SK-N-SH treated with all-trans-retinoic acid at 6 μM for 48 hours (cell line): ENCODE measurements around the gene LRGUK.

Experiments
- ARNTL ChIP-seq: fragments of 450-650 bp; formaldehyde crosslinking; IDR thresholded peaks from 2 replicates; pipeline ENCODE4 v1.5.0; 2020; ENCODE audit warnings: low read depth, mild to moderate bottlenecking, moderate library complexity, borderline replicate concordance
- PPARA ChIP-seq: fragments of 250-450 bp; sonication (Bioruptor Pico); IDR thresholded peaks from 2 replicates; pipeline ENCODE4 v1.5.0; 2020; ENCODE audit warnings: mild to moderate bottlenecking, borderline replicate concordance
- SNAI2 ChIP-seq: fragments of 250-450 bp; sonication (Bioruptor Pico); IDR thresholded peaks from 2 replicates; pipeline ENCODE4 v1.5.0; 2020; ENCODE audit warnings: mild to moderate bottlenecking, moderate library complexity
- TCF4 ChIP-seq: fragments of 250-450 bp; sonication (Bioruptor Pico); IDR thresholded peaks from 2 replicates; pipeline ENCODE4 v1.8.0; 2021; ENCODE audit warnings: mild to moderate bottlenecking, moderate library complexity, borderline replicate concordance
- TOX ChIP-seq: fragments of 250-450 bp; sonication (Bioruptor Pico); IDR thresholded peaks from 2 replicates; pipeline ENCODE4 v1.8.0; 2021; ENCODE audit warnings: mild to moderate bottlenecking, moderate library complexity, borderline replicate concordance
- ZNF8 ChIP-seq: fragments of 450-650 bp; formaldehyde crosslinking; IDR thresholded peaks from 2 replicates; pipeline ENCODE4 v1.5.0; 2020; ENCODE audit warnings: mild to moderate bottlenecking, moderate library complexity
- TF ChIP-seq, protein P1 (sequence below): fragments of 250-450 bp; sonication (Bioruptor Pico); IDR thresholded peaks from 2 replicates; pipeline ENCODE4 v1.8.0; 2020; ENCODE audit warnings: mild to moderate bottlenecking, moderate library complexity, borderline replicate concordance
- TF ChIP-seq, protein P2 (sequence below): fragments of 250-450 bp; sonication (Bioruptor Pico); IDR thresholded peaks from 2 replicates; pipeline ENCODE4 v1.5.0; 2020; ENCODE audit warnings: mild to moderate bottlenecking, moderate library complexity

DNA sequence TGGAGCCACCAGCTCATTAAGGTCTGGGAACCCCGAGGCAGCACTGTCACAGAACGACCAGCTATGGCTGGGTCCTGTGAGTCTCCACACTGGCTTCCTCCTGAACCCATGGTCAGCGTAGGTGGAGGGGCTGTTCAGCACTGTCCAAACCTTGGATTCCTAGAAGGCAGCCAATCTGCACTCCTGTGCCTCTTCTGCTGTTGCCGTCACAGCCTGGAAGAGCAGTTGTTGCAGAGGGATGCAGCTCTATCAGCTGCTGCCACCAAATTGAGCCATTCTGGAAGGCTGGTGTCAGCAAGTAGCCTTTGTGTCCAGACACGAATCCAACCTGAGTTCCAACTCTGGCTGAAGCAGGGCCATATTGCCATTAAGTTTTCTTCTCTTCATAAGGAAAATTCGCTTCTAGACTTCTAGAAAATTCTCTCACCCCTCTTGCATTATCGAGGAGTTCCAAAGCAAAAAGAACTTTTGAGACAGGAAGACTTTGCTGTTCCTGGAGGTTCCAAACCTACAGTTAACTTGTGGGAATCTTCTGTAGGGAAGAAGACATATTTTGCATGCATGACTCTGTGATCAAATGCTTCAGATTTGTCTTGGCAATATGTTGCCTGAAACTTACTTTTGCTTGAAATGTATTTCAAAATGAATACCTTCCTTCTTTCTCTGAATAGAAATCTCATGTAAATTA lies 84.0 kb downstream of the LRGUK start:
- TF ChIP-seq SNAI2 (no peak), TOX (no peak), ZNF8 (CRISPR knock-in tag) (no peak), ARNTL (no peak), PPARA (CRISPR knock-in tag) (no peak), TCF4 (CRISPR knock-in tag) (no peak)
- TF ChIP-seq, protein P1, sequence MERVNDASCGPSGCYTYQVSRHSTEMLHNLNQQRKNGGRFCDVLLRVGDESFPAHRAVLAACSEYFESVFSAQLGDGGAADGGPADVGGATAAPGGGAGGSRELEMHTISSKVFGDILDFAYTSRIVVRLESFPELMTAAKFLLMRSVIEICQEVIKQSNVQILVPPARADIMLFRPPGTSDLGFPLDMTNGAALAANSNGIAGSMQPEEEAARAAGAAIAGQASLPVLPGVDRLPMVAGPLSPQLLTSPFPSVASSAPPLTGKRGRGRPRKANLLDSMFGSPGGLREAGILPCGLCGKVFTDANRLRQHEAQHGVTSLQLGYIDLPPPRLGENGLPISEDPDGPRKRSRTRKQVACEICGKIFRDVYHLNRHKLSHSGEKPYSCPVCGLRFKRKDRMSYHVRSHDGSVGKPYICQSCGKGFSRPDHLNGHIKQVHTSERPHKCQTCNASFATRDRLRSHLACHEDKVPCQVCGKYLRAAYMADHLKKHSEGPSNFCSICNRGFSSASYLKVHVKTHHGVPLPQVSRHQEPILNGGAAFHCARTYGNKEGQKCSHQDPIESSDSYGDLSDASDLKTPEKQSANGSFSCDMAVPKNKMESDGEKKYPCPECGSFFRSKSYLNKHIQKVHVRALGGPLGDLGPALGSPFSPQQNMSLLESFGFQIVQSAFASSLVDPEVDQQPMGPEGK (CRISPR knock-in tag), result no peak
- TF ChIP-seq, protein P2, sequence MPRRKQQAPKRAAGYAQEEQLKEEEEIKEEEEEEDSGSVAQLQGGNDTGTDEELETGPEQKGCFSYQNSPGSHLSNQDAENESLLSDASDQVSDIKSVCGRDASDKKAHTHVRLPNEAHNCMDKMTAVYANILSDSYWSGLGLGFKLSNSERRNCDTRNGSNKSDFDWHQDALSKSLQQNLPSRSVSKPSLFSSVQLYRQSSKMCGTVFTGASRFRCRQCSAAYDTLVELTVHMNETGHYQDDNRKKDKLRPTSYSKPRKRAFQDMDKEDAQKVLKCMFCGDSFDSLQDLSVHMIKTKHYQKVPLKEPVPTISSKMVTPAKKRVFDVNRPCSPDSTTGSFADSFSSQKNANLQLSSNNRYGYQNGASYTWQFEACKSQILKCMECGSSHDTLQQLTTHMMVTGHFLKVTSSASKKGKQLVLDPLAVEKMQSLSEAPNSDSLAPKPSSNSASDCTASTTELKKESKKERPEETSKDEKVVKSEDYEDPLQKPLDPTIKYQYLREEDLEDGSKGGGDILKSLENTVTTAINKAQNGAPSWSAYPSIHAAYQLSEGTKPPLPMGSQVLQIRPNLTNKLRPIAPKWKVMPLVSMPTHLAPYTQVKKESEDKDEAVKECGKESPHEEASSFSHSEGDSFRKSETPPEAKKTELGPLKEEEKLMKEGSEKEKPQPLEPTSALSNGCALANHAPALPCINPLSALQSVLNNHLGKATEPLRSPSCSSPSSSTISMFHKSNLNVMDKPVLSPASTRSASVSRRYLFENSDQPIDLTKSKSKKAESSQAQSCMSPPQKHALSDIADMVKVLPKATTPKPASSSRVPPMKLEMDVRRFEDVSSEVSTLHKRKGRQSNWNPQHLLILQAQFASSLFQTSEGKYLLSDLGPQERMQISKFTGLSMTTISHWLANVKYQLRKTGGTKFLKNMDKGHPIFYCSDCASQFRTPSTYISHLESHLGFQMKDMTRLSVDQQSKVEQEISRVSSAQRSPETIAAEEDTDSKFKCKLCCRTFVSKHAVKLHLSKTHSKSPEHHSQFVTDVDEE (CRISPR knock-in tag), result no peak
